Epithelial cell of proximal tubule (primary cell): Measurements from ENCODE around the gene TRPM5. TPM values are rescaled to one million over a fixed set of nuclear protein-coding genes. Genes with fewer than 3 reads are reported as not detected.

Source experiments
- DNase-seq: peaks from one replicate; pipeline ENCODE4 v3.0.0-alpha.2; 2011; ENCODE audit warnings: low read depth
- H3K4me3 ChIP-seq: 2 replicates; pipeline ENCODE4 v1.5.1; 2011; ENCODE audit warnings: low read depth, mild to moderate bottlenecking, low read length
- total RNA-seq: library from RNA; depleted of rRNA; stranded (reverse); fragments of >200 nt; gene quantifications from 2 replicates; pipeline ENCODE4 v1.2.3, GENCODE V29; 2015
- TF ChIP-seq, protein P1 (sequence below): conservative IDR thresholded peaks from 2 replicates; pipeline ENCODE4 v1.5.1; 2012; ENCODE audit warnings: low read depth, mild to moderate bottlenecking, low read length

Gene TRPM5
- total RNA-seq, 1 donor from 2014 or later: not detected

- TF ChIP-seq, protein P1, sequence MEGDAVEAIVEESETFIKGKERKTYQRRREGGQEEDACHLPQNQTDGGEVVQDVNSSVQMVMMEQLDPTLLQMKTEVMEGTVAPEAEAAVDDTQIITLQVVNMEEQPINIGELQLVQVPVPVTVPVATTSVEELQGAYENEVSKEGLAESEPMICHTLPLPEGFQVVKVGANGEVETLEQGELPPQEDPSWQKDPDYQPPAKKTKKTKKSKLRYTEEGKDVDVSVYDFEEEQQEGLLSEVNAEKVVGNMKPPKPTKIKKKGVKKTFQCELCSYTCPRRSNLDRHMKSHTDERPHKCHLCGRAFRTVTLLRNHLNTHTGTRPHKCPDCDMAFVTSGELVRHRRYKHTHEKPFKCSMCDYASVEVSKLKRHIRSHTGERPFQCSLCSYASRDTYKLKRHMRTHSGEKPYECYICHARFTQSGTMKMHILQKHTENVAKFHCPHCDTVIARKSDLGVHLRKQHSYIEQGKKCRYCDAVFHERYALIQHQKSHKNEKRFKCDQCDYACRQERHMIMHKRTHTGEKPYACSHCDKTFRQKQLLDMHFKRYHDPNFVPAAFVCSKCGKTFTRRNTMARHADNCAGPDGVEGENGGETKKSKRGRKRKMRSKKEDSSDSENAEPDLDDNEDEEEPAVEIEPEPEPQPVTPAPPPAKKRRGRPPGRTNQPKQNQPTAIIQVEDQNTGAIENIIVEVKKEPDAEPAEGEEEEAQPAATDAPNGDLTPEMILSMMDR: no peak
- H3K4me3 ChIP-seq: no peak overlapping the region
- DNase-seq: no peak
These were observed 48.5 kb downstream of the TRPM5 start for GRCh38 chr11:2395856-2396255.

- DNase-seq: no peak
- TF ChIP-seq, protein P1: no peak
- no peak overlapping the region for H3K4me3 ChIP-seq
These were observed 49.0 kb downstream of the TRPM5 start for GRCh38 chr11:2395211-2395730.

DNA sequence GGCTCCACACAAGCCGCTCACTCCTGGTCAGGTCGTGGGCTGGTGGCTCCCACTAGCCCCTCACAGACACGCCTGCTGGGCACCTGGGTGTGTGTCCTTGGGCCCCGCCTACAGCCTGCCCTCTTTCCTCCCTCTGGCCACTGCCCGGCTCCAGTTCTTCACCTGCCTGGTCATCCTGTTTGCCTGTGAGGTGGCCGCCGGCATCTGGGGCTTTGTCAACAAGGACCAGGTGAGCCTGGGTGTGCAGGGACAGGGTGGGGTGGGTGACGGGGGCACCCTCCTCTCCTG lies 49.6 kb downstream of the TRPM5 start:
- no peak overlapping the region for H3K4me3 ChIP-seq
- no peak for DNase-seq
- TF ChIP-seq, protein P1: no peak

Other genes with a start within 250 kb of the TRPM5 start
- 0.12 TPM in 1 of 2 replicates, not detected in the other for gene ASCL2, start 173.9 kb downstream of the TRPM5 start, total RNA-seq
- gene C11orf21, start 142.6 kb downstream of the TRPM5 start, total RNA-seq: not detected in 2 replicates
- gene TSPAN32, start 142.5 kb downstream of the TRPM5 start, total RNA-seq: not detected in 2 replicates
- gene CD81, start 67.2 kb downstream of the TRPM5 start, total RNA-seq: 179 and 183 TPM in 2 replicates
- 40.0 and 55.2 TPM in 2 replicates for gene TSSC4, start 43.8 kb downstream of the TRPM5 start, total RNA-seq
- 0.46 and 1.4 TPM in 2 replicates for gene KCNQ1, start 494 bp upstream of the TRPM5 start, total RNA-seq